Adipose tissue (tissue), 3 donors: ENCODE data around the gene PPP1CA. TPM values are rescaled to one million over a fixed set of nuclear protein-coding genes. Genes with fewer than 3 reads are reported as not detected.

Source experiments
- H3K27ac ChIP-seq: one replicate; pipeline ENCODE4 v1.5.1; 2013; ENCODE audit warnings: low read depth, low read length
- WGBS, 3 donors: extraction: QIAGEN DNeasy Blood & Tissue Kit; methylation state at CpG; one replicate each; pipeline ENCODE4 v1.1.7; 2013; 5-methylcytosine and 5-hydroxymethylcytosine counted together
- polyA plus RNA-seq, 3 donors: library from polyadenylated mRNA; stranded (reverse); fragments of 200-250 nt; gene quantifications; one replicate each; pipeline ENCODE4 v1.2.3, GENCODE V29; 2013
- donor health status: healthy with polysubstance abuse.
- donor health status: Bipolar disorder and iron deficiency.
- donor health status: healthy.

PPP1CA gene
- polyA plus RNA-seq: 10 to 100 TPM; 82.3 to 97.8 (median 93.6) TPM

- 0 to 1% (median 0%) methylated on average over 48 to 73 of the region's 73 CpGs for WGBS, 3 donors
- H3K27ac ChIP-seq: peak within 1 kb of the TSS; percentile 62
Observed at GRCh38 chr11:67401495-67402191, at the start of gene PPP1CA. PPP1CA (minus strand) TSS chr11:67401858; CDS start chr11:67401782, 76 bp downstream.

- WGBS, 3 donors: 93% methylated on average over 25 of the region's 25 CpGs
- H3K27ac ChIP-seq: no peak overlapping the region
Observed at GRCh38 chr11:67450796-67451657, 49.4 kb upstream of the PPP1CA start.

- 58 to 63% (median 63%) methylated on average over 9 of the region's 9 CpGs for WGBS, 3 donors
- H3K27ac ChIP-seq: no peak overlapping the region
Observed at GRCh38 chr11:67449116-67449844, 47.6 kb upstream of the PPP1CA start.

GRCh38 chr11:67448220-67448609, 46.6 kb upstream of the PPP1CA start:
- 91 to 93% (median 91%) methylated on average over 7 of the region's 7 CpGs for WGBS, 3 donors
- H3K27ac ChIP-seq: no peak overlapping the region

GRCh38 chr11:67445515-67445914, 43.9 kb upstream of the PPP1CA start:
- 84 to 89% (median 87%) methylated on average over 5 of the region's 5 CpGs for WGBS, 3 donors
- H3K27ac ChIP-seq: no peak overlapping the region

GRCh38 chr11:67442504-67443404, 41.1 kb upstream of the PPP1CA start:
- WGBS, 3 donors: 40 to 43% (median 43%) methylated on average over 31 to 45 of the region's 45 CpGs
- no peak overlapping the region for H3K27ac ChIP-seq

GRCh38 chr11:67441731-67442351, 40.2 kb upstream of the PPP1CA start:
- no peak overlapping the region for H3K27ac ChIP-seq
- WGBS, 3 donors: 78 to 86% (median 86%) methylated on average over 23 to 28 of the region's 28 CpGs

- 82 to 92% (median 91%) methylated on average over 21 of the region's 21 CpGs for WGBS, 3 donors
- H3K27ac ChIP-seq: no peak overlapping the region
Observed at GRCh38 chr11:67441098-67441563, 39.5 kb upstream of the PPP1CA start.

GRCh38 chr11:67440229-67441097, 38.8 kb upstream of the PPP1CA start:
- no peak overlapping the region for H3K27ac ChIP-seq
- 62 to 85% (median 64%) methylated on average over 17 of the region's 17 CpGs for WGBS, 3 donors

GRCh38 chr11:67439321-67440228, 37.9 kb upstream of the PPP1CA start:
- WGBS, 3 donors: 60 to 75% (median 63%) methylated on average over 30 to 31 of the region's 31 CpGs
- H3K27ac ChIP-seq: no peak overlapping the region

GRCh38 chr11:67438158-67438902, 36.7 kb upstream of the PPP1CA start:
- H3K27ac ChIP-seq: no peak overlapping the region
- 79 to 85% (median 84%) methylated on average over 37 to 41 of the region's 41 CpGs for WGBS, 3 donors

- no peak overlapping the region for H3K27ac ChIP-seq
- WGBS, 3 donors: 53 to 79% (median 57%) methylated on average over 3 of the region's 3 CpGs
Observed at GRCh38 chr11:67437809-67438157, 36.1 kb upstream of the PPP1CA start.

GRCh38 chr11:67437082-67437808, 35.6 kb upstream of the PPP1CA start, which contains the start of gene PTPRCAP:
PTPRCAP (minus strand) TSS chr11:67437682; CDS start chr11:67437619, 63 bp downstream.
- H3K27ac ChIP-seq: no peak within 1 kb of the TSS

GRCh38 chr11:67436459-67437081, 34.9 kb upstream of the PPP1CA start:
- WGBS, 3 donors: 37 to 57% (median 42%) methylated on average over 6 of the region's 6 CpGs
- no peak overlapping the region for H3K27ac ChIP-seq

More at GRCh38 chr11:67437082-67437808, 35.6 kb upstream of the PPP1CA start, which contains the start of gene PTPRCAP:
- 39 to 73% (median 56%) methylated on average over 18 to 26 of the region's 26 CpGs for WGBS, 3 donors
